NB4 (cell line): ENCODE measurements around the gene PPT2.

Experiments
- DNase-seq: peaks from one replicate; pipeline ENCODE4 v3.0.0; 2010; ENCODE audit warnings: low read depth
- H3K4me3 ChIP-seq: one replicate; pipeline ENCODE4 v1.5.1; 2011; ENCODE audit warnings: mild to moderate bottlenecking, low read depth, low read length, moderate library complexity
- MYC ChIP-seq: IDR thresholded peaks from 2 replicates; pipeline ENCODE4 v1.6.1; 2011; ENCODE audit warnings: low read depth, low read length
- POLR2A ChIP-seq: IDR thresholded peaks from 2 replicates; pipeline ENCODE4 v1.6.1; 2011; ENCODE audit warnings: mild to moderate bottlenecking; ENCODE audit not compliant: insufficient read length; ENCODE audit errors: extremely low read depth
- TF ChIP-seq, protein P1 (sequence below): IDR thresholded peaks from 2 replicates; pipeline ENCODE4 v1.6.1; 2011; ENCODE audit warnings: low read depth, low read length
- TF ChIP-seq, protein P2 (sequence below): IDR thresholded peaks from one replicate; pipeline ENCODE4 v1.5.1; 2012; ENCODE audit warnings: low read depth, low read length

PPT2 gene

DNA sequence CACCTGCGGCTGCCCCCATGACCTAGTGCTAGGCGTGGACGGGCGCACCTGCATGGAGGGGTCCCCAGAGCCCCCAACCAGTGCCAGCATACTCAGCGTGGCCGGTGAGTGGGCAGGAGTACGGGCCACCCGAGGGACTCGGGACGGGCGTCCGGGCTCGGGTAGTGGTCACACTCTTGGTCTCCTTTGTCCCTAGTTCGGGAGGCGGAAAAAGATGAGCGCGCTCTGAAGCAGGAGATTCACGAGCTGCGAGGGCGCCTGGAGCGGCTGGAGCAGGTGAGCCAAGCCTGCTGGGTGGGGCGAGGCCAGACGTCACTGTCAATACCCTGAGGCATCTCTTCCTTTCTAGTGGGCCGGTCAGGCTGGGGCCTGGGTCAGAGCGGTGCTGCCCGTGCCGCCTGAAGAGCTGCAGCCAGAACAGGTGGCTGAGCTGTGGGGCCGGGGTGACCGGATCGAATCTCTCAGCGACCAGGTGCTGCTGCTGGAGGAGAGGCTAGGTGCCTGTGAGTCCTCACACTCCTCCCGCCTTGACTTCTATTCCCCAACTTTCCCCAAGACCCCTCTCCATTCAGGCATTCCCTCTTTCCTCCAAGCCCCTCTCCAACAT, 13.3 kb downstream of the PPT2 start:
- DNase-seq, result no peak
- TF ChIP-seq POLR2A (no peak), MYC (no peak)
- TF ChIP-seq, protein P1, sequence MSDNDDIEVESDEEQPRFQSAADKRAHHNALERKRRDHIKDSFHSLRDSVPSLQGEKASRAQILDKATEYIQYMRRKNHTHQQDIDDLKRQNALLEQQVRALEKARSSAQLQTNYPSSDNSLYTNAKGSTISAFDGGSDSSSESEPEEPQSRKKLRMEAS, result no peak
- TF ChIP-seq, protein P2, sequence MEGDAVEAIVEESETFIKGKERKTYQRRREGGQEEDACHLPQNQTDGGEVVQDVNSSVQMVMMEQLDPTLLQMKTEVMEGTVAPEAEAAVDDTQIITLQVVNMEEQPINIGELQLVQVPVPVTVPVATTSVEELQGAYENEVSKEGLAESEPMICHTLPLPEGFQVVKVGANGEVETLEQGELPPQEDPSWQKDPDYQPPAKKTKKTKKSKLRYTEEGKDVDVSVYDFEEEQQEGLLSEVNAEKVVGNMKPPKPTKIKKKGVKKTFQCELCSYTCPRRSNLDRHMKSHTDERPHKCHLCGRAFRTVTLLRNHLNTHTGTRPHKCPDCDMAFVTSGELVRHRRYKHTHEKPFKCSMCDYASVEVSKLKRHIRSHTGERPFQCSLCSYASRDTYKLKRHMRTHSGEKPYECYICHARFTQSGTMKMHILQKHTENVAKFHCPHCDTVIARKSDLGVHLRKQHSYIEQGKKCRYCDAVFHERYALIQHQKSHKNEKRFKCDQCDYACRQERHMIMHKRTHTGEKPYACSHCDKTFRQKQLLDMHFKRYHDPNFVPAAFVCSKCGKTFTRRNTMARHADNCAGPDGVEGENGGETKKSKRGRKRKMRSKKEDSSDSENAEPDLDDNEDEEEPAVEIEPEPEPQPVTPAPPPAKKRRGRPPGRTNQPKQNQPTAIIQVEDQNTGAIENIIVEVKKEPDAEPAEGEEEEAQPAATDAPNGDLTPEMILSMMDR, result no peak
- no peak overlapping the region for H3K4me3 ChIP-seq

DNA sequence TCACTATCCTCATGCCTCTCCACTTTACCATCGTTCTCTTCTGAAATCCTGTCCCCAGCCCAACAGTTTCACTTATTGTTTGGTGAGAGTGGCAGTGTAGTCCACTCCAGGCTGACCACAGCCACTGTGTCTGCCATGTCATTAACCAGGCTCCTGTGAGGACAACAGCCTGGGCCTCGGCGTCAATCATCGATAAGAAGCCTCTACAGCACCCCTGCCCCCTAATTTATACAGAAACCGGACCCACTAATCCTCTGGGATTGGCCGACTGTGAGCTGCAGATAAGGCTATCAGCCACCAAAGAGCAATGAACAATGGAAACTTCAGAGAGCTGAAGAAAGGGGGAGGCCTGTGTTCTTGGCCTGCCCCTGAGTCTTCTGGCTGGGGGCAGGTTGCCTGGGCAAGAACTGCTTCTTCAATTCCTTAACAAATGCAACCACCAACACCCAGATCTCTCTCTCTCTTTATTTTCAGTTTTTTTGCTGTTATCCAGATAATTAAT, 13.9 kb downstream of the PPT2 start:
- no peak overlapping the region for H3K4me3 ChIP-seq
- no peak for DNase-seq
- TF ChIP-seq, protein P1, result no peak
- no peak for TF ChIP-seq POLR2A
- TF ChIP-seq, protein P2, result no peak
- no peak for TF ChIP-seq MYC

DNA sequence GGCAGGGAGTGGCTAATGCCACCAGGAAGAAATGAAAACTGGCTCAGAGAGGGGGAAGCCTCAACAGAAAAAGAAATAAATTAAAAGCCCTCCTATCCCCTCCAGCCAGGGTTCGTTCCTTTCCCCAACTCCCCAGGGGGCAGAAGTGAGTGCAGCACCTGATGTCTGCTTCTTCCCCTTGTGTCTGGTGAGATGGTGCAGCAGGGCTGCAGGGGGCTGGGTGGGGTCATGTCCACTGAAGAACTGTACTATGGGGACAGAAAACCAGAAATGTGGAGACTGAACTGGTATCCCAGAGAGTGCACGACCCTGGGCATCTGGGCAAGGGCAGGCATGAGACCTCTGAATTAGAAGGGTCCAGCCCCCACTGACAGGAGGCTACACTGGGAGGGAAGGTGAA, 14.4 kb downstream of the PPT2 start:
- TF ChIP-seq, protein P1, result no peak
- TF ChIP-seq POLR2A (no peak), MYC (no peak)
- TF ChIP-seq, protein P2, result no peak
- H3K4me3 ChIP-seq, result no peak overlapping the region
- no peak for DNase-seq

DNA sequence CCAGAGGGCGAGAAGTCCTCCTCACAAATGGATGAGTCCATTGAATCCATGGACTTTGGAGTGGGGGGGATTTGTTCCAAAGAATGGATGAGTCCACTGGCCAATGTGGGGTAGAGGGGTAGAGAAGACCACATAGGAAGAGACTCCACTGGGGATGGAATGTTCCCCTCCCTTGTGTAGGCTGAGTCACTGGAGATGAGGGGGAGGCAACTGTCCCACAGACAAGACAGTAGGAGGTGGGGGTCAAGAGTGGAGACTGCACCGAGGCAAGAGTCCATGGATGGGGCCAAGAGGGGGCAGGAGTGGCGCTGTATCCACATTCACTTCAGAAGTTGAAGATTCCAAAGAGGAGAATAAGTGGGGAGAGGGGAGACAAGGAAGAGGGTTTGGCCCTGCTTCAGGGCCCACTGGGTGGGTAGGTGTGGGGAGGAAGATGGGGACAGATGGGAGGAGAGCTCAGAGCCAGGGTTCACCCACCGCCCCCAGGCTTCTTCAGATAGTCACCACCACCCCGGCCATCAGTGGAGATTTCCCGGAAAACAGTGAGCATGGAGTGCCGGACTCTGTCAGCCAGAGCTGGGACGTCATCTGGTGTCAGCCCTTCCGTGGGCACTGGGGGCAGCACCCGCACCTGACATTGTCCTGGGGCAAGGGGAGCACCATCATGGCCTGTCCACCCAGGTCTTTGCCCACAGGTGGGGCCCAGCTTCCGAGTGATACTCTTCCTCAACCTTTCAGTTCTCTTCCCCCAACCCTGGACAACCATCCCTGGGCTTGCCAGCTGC, 15.1 kb downstream of the PPT2 start:
- TF ChIP-seq MYC, result no peak
- TF ChIP-seq, protein P2, result no peak
- TF ChIP-seq, protein P1, result no peak
- no peak for TF ChIP-seq POLR2A
- H3K4me3 ChIP-seq, result no peak overlapping the region

DNA sequence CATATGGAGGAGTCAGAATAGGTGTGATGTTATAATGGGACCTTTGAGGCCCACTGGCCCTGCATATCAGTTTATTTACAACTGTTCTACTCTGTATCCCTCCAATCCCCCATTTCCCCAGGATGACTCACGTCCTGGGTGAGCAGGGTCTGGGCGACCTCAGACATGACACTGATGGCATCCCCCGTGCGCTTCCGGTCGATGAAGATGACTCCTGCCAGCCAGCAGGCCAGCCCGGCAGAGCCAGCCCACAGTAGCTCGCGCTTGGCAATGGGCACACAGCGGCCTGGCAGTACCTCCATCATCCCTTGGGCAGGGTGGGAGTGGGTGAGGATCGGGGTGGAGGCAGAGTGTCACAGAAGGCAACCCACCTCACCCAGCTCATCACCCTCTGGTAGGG, 16.4 kb downstream of the PPT2 start:
- H3K4me3 ChIP-seq, result no peak overlapping the region
- no peak for DNase-seq
- TF ChIP-seq MYC (no peak), POLR2A (no peak)
- TF ChIP-seq, protein P1, result no peak
- TF ChIP-seq, protein P2, result no peak

More for the DNA sequence above, 15.1 kb downstream of the PPT2 start:
- DNase-seq, result no peak
